T-helper 2 cell treated with Interferon-gamma antibody and Interleukin-4, amounts not matched to agents 100 ng/mL and 5 ng/mL, for 36 hours (primary cell): Measurements from ENCODE around the gene AMPH. TPM values are rescaled to one million over a fixed set of nuclear protein-coding genes. Genes with fewer than 3 reads are reported as not detected.
"Not testable (repeated sequence)": the region's sequence is repeated elsewhere in the genome, so short reads cannot be mapped to it uniquely, and the experiment has no call there.

Experiments used
- intact Hi-C: fragments of 100-400 bp; cut with micrococcal nuclease; formaldehyde crosslinking; loops from one replicate; pipeline ENCODE4 v1.15.1; 2023
- total RNA-seq: library from RNA; stranded (reverse); gene quantifications from 2 replicates; pipeline ENCODE4 v1.2.3, GENCODE V29; 2022

The AMPH gene
- total RNA-seq, 1 donor from 2014 or later = 0.30 TPM

- intact Hi-C loops = not testable (repeated sequence)
Measured at GRCh38 chr7:38359071-38359601, 272.0 kb downstream of the AMPH start.

GRCh38 chr7:38358273-38358831 is 272.8 kb downstream of the AMPH start:
- intact Hi-C loops = not testable (repeated sequence)

- intact Hi-C loops = not testable (repeated sequence)
Measured at GRCh38 chr7:38354271-38354851, 276.8 kb downstream of the AMPH start.

- intact Hi-C loops = not testable (repeated sequence)
Measured at GRCh38 chr7:38353431-38353881, 277.7 kb downstream of the AMPH start.

- intact Hi-C loops = no loop called here
Measured at GRCh38 chr7:38351601-38352000, 279.6 kb downstream of the AMPH start.

- intact Hi-C loops = not testable (repeated sequence)
Measured at GRCh38 chr7:38350777-38351176, 280.4 kb downstream of the AMPH start.

GRCh38 chr7:38349869-38350583 is 281.1 kb downstream of the AMPH start:
- intact Hi-C loops = not testable (repeated sequence)

GRCh38 chr7:38349126-38349795 is 281.9 kb downstream of the AMPH start:
- intact Hi-C loops = not testable (repeated sequence)

GRCh38 chr7:38345299-38346172 is 285.6 kb downstream of the AMPH start:
- intact Hi-C loops = loop anchor here (1.0 to 2.0 kb wide), 2 partner anchors 10 to 21 kb away; no protein-coding TSS in a partner anchor

- intact Hi-C loops = loop anchor here (1.0 to 2.0 kb wide), 2 partner anchors 9 to 22 kb away; no protein-coding TSS in a partner anchor
Measured at GRCh38 chr7:38344741-38345140, 286.4 kb downstream of the AMPH start.

GRCh38 chr7:38342135-38342534 is 289.0 kb downstream of the AMPH start:
- intact Hi-C loops = not testable (repeated sequence)

GRCh38 chr7:38341172-38341705 is 289.9 kb downstream of the AMPH start:
- intact Hi-C loops = not testable (repeated sequence)

- intact Hi-C loops = loop anchor here (5.0 kb wide), 3 partner anchors 108 to 233 kb away; partner anchors contain the start of gene STARD3NL
Measured at GRCh38 chr7:38339953-38340819, 291.0 kb downstream of the AMPH start.

GRCh38 chr7:38336148-38336515 is 295.0 kb downstream of the AMPH start:
- intact Hi-C loops = loop anchor here (5.0 kb wide), 3 partner anchors 104 to 229 kb away; partner anchors contain the start of gene STARD3NL

- intact Hi-C loops = loop anchor here (1.0 to 5.0 kb wide), 5 partner anchors 10 to 228 kb away; partner anchors contain the start of gene STARD3NL
Measured at GRCh38 chr7:38335492-38336147, 295.6 kb downstream of the AMPH start.

- intact Hi-C loops = loop anchor here (1.0 to 5.0 kb wide), 5 partner anchors 10 to 228 kb away; partner anchors contain the start of gene STARD3NL
Measured at GRCh38 chr7:38335128-38335491, 296.1 kb downstream of the AMPH start.

- intact Hi-C loops = no loop called here
Measured at GRCh38 chr7:38334163-38334562, 297.0 kb downstream of the AMPH start.
